Fibroblast of lung (primary cell): ENCODE measurements around the gene FZR1.

ENCODE experiments used
- CTCF ChIP-seq, 2 donors: IDR thresholded peaks in 1 of 2; conservative IDR thresholded peaks in 1 of 2; 1 replicate in 1 of 2; 2 replicates in 1 of 2; pipeline ENCODE4 v1.5.1; 2011 to 2012; ENCODE audit warnings: low read length in 2 of 2, control low read depth in 1 of 2, inconsistent platforms in 1 of 2, low read depth in 1 of 2, mild to moderate bottlenecking in 1 of 2
- EZH2 ChIP-seq: IDR thresholded peaks from 2 replicates; pipeline ENCODE4 v1.5.1; 2012; ENCODE audit warnings: low read length, control low read depth, mild to moderate bottlenecking; ENCODE audit errors: missing control alignments

- TF ChIP-seq CTCF (conservative IDR thresholded peaks at IDR 0.05 in 1 of 2, IDR thresholded peaks at IDR 0.05 in 1 of 2; ENCODE audit: low read depth in 1 of 2, low read length in 2 of 2) (no peak), EZH2 (no peak)
These were observed 12.5 kb downstream of the FZR1 start for GRCh38 chr19:3518659-3519058.
